B cell (primary cell): ENCODE data around the gene CFHR3. TPM values are rescaled to one million over a fixed set of nuclear protein-coding genes. Genes with fewer than 3 reads are reported as not detected.
"Not testable (repeated sequence)": the region's sequence is repeated elsewhere in the genome, so short reads cannot be mapped to it uniquely, and the experiment has no call there.

Experiments used
- ATAC-seq: fragments of 200-7000 bp; cut with Tn5 transposase; one replicate; pipeline ENCODE4 v1.10.0; 2021; ENCODE audit warnings: low read depth, mild to moderate bottlenecking, moderate number of reproducible peaks, moderate library complexity
- CTCF ChIA-PET: fragments of 350-600 bp; sonication (Branson Sonifier 250); formaldehyde crosslinking; loops from one replicate; lab custom pipeline; 2021; ENCODE audit warnings: antibody characterized with exemption, inconsistent platforms; lab: Charles Lee
- POLR2A ChIA-PET: fragments of 350-600 bp; sonication (Branson Sonifier 250); formaldehyde crosslinking; loops from one replicate; lab custom pipeline; 2021; ENCODE audit warnings: antibody characterized with exemption; lab: Charles Lee
- DNase-seq: peaks from one replicate; pipeline ENCODE4 v3.0.0; 2013
- H2AFZ ChIP-seq: 2 replicates; pipeline ENCODE4 v1.6.1; 2012; ENCODE audit warnings: mild to moderate bottlenecking, low read depth, low read length; ENCODE audit not compliant: insufficient read depth, poor library complexity, severe bottlenecking
- H3K27ac ChIP-seq, 2 donors: 1 replicate in 1 of 2; 2 replicates in 1 of 2; pipeline ENCODE4 v1.5.1; 2012 to 2013; ENCODE audit warnings: low read length in 2 of 2, mild to moderate bottlenecking in 2 of 2, moderate library complexity in 1 of 2
- H3K27me3 ChIP-seq, 4 experiments: fragments of 200-600 bp in 1 of 4; sonication (generic) in 1 of 4; replicated peaks in 1 of 4; 1 replicate in 2 of 4; 2 replicates in 2 of 4; pipeline versions ENCODE4 v1.6.1 to v1.7.0; 2013 to 2016; ENCODE audit warnings: low read length in 3 of 4, mild to moderate bottlenecking in 2 of 4, mixed read lengths in 1 of 4, moderate library complexity in 1 of 4; ENCODE audit not compliant: insufficient read depth in 4 of 4, control insufficient read depth in 3 of 4; ENCODE audit errors: control extremely low read depth in 1 of 4
- H3K36me3 ChIP-seq, 2 experiments: replicated peaks in 1 of 2; 1 replicate in 1 of 2; 2 replicates in 1 of 2; pipeline versions ENCODE4 v1.6.1 to v1.7.1; 2013; ENCODE audit warnings: low read length in 1 of 2; ENCODE audit not compliant: insufficient read depth in 2 of 2, control insufficient read depth in 1 of 2; ENCODE audit errors: control extremely low read depth in 1 of 2, extremely low read depth in 1 of 2
- H3K4me1 ChIP-seq, 2 donors: fragments of 200-600 bp in 1 of 2; sonication (generic) in 1 of 2; 1 replicate in 1 of 2; 2 replicates in 1 of 2; pipeline versions ENCODE4 v1.5.1 to v1.6.1; 2013 to 2017; ENCODE audit warnings: low read length in 2 of 2; ENCODE audit not compliant: control insufficient read depth in 2 of 2, insufficient read depth in 2 of 2
- H3K4me2 ChIP-seq: replicated peaks from 2 replicates; pipeline ENCODE3; 2012; ENCODE audit warnings: mild to moderate bottlenecking, low read depth, low read length; ENCODE audit not compliant: poor library complexity, severe bottlenecking
- H3K4me3 ChIP-seq, 5 experiments: fragments of 200-600 bp in 1 of 5; sonication (generic) in 1 of 5; 1 replicate in 3 of 5; 2 replicates in 2 of 5; pipeline versions ENCODE4 v1.5.1 to v1.7.0; 2011 to 2016; ENCODE audit warnings: low read length in 4 of 5, mild to moderate bottlenecking in 4 of 5, low read depth in 2 of 5, control low read depth in 1 of 5, moderate library complexity in 1 of 5; ENCODE audit not compliant: insufficient read depth in 1 of 5; ENCODE audit errors: control extremely low read depth in 1 of 5, extremely low read depth in 1 of 5
- H3K79me2 ChIP-seq: fragments of 200-600 bp; sonication (generic); one replicate; pipeline ENCODE4 v1.6.0; 2016; ENCODE audit warnings: low read length; ENCODE audit not compliant: control insufficient read depth, insufficient read depth
- H3K9ac ChIP-seq: fragments of 200-600 bp; sonication (generic); 2 replicates; pipeline ENCODE4 v1.6.1; 2017; ENCODE audit warnings: mild to moderate bottlenecking, low read length, moderate library complexity
- H3K9me3 ChIP-seq, 3 donors: one replicate each; pipeline versions ENCODE4 v1.6.1 to v1.7.1; 2013; ENCODE audit warnings: low read length in 2 of 3; ENCODE audit not compliant: control insufficient read depth in 2 of 3, insufficient read depth in 1 of 3; ENCODE audit errors: control extremely low read depth in 1 of 3
- H4K20me1 ChIP-seq: 2 replicates; pipeline ENCODE4 v1.6.0; 2012; ENCODE audit warnings: mild to moderate bottlenecking, low read length; ENCODE audit not compliant: insufficient read depth, control insufficient read depth, poor library complexity, severe bottlenecking
- H3K27ac Mint-ChIP-seq: one replicate; pipeline ENCODE4 v1.8.0; 2021; ENCODE audit warnings: mixed read lengths
- H3K27me3 Mint-ChIP-seq: one replicate; pipeline ENCODE4 v1.8.0; 2021; ENCODE audit warnings: mixed read lengths
- H3K4me1 Mint-ChIP-seq: one replicate; pipeline ENCODE4 v1.8.0; 2021; ENCODE audit warnings: mixed read lengths
- H3K4me3 Mint-ChIP-seq: one replicate; pipeline ENCODE4 v1.8.0; 2021; ENCODE audit warnings: mixed read lengths
- H3K9me3 Mint-ChIP-seq: one replicate; pipeline ENCODE4 v1.8.0; 2022; ENCODE audit warnings: mixed read lengths; ENCODE audit not compliant: insufficient read depth
- CTCF ChIP-seq: fragments of 200-600 bp; IDR thresholded peaks from one replicate; pipeline ENCODE4 v1.8.0; 2022; ENCODE audit warnings: antibody characterized with exemption, mild to moderate bottlenecking
- EZH2 ChIP-seq: IDR thresholded peaks from 2 replicates; pipeline ENCODE4 v1.6.1; 2012; ENCODE audit warnings: borderline replicate concordance, low read depth, mild to moderate bottlenecking, moderate library complexity, low read length; ENCODE audit not compliant: insufficient read depth, poor library complexity, severe bottlenecking
- WGBS: methylation state at CpG from one replicate; pipeline ENCODE4 v1.1.5; 2013; ENCODE audit warnings: missing lambda C conversion rate; ENCODE audit not compliant: insufficient coverage; 5-methylcytosine and 5-hydroxymethylcytosine counted together
- intact Hi-C: fragments of 100-400 bp; cut with micrococcal nuclease; formaldehyde crosslinking; loops from one replicate; pipeline ENCODE4 v1.10.0; 2022
- polyA plus RNA-seq: library from polyadenylated mRNA; depleted of rRNA; stranded (reverse); fragments of >200 nt; gene quantifications from 2 replicates; pipeline ENCODE4 v1.2.3, GENCODE V29; 2012
- total RNA-seq, 2 donors: library from RNA; stranded (reverse); fragments of 120-200 nt in 1 of 2; gene quantifications; 1 replicate in 1 of 2; 2 replicates in 1 of 2; pipeline versions ENCODE4 v1.2.3 to v1.2.4, GENCODE V29; 2013 to 2022

Gene CFHR3
- total and polyA plus RNA-seq, 2 donors (not counting 1 experiment from before 2014, with no cell fraction given): not detected

DNA sequence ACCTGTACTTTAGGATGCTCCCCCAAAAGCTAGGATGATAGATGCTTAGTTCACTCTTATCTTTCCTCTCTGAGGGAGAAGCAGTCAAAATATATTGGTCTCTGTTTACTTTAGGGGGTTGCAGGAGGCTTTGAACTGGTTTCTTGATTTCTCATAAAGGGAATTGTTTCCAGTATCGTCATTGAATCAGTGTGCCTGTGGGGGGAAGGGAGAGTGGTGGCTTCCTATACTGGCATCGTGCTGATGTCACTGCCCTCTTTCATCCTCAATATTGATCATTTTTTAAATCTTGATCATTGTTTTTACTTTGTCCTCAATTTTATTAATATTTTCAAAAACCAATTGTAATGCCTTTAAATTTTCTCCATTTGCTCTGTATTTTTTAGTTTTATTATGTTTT, 40.2 kb upstream of the CFHR3 start:
- WGBS: no CpG with 5 or more reads among the region's 2 CpGs
- Histone ChIP-seq H3K9ac (no peak overlapping the region), H2AFZ (no peak overlapping the region), H3K4me1 (no peaks in the 10 kb centered on the region), H4K20me1 (no peaks in the 10 kb centered on the region), H3K27me3 (no peaks in the 10 kb centered on the region), H3K4me2 (no peak overlapping the region), H3K27ac (no peak overlapping the region), H3K79me2 (no peaks in the 10 kb centered on the region), H3K4me3 (no peak overlapping the region), H3K9me3 (peaks cover 0 to 10% (median 8%) of the 10 kb centered on the region in 3 donors), H3K36me3 (no peaks in the 10 kb centered on the region)
- no peak for ATAC-seq
- Mint-ChIP-seq H3K27me3 (no peaks in the 10 kb centered on the region), H3K4me1 (no peaks in the 10 kb centered on the region), H3K27ac (no peak overlapping the region), H3K9me3 (peaks cover 6% of the 10 kb centered on the region), H3K4me3 (no peak overlapping the region)
- DNase-seq: no peak
- intact Hi-C loops: no loop called here
- ChIA-PET POLR2A (no interaction called here), CTCF (interaction anchor here (0.8 kb wide), 1 partner anchor 11 kb away, joined by 3 read pairs; no protein-coding TSS in a partner anchor)
- no peak for TF ChIP-seq CTCF

DNA sequence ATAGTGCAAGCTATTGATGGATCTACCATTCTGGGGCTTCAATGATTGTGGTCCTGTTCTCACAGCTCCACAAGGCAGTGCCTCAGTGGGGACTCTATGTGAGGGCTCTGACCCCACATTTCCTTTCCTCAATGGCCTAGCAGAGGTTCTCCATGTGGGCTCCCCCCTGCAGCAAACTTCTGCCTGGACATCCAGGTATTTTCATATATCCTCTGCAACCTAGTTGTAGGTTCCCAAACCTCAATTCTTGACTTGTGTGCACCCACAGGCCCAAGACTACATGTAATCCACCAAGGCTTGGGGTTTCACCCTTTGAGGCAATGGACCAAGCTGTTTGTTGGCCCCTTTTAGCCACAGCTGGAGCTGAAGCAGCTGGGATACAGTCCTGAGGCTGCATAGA, 35.9 kb upstream of the CFHR3 start:
- no peaks in the 10 kb centered on the region for H3K27me3 ChIP-seq
- TF ChIP-seq EZH2 (no peak), CTCF (no peak)
- H3K4me3 ChIP-seq: no peak overlapping the region
- no peaks in the 10 kb centered on the region for H4K20me1 ChIP-seq
- H3K4me1 ChIP-seq: no peaks in the 10 kb centered on the region
- POLR2A ChIA-PET: no interaction called here
- H3K27me3 Mint-ChIP-seq: no peaks in the 10 kb centered on the region
- H3K27ac ChIP-seq: no peak overlapping the region
- no peak overlapping the region for H3K4me2 ChIP-seq
- H3K36me3 ChIP-seq: no peaks in the 10 kb centered on the region
- no peak for DNase-seq
- peaks cover 6% of the 10 kb centered on the region for H3K9me3 Mint-ChIP-seq
- CTCF ChIA-PET: no interaction called here
- no peaks in the 10 kb centered on the region for H3K4me1 Mint-ChIP-seq
- ATAC-seq: no peak
- no peaks in the 10 kb centered on the region for H3K79me2 ChIP-seq
- H2AFZ ChIP-seq: no peak overlapping the region
- no peak overlapping the region for H3K9ac ChIP-seq
- H3K27ac Mint-ChIP-seq: no peak overlapping the region
- intact Hi-C loops: no loop called here
- no peak overlapping the region for H3K4me3 Mint-ChIP-seq
- peaks cover 0 to 12% (median 8%) of the 10 kb centered on the region in 3 donors for H3K9me3 ChIP-seq

DNA sequence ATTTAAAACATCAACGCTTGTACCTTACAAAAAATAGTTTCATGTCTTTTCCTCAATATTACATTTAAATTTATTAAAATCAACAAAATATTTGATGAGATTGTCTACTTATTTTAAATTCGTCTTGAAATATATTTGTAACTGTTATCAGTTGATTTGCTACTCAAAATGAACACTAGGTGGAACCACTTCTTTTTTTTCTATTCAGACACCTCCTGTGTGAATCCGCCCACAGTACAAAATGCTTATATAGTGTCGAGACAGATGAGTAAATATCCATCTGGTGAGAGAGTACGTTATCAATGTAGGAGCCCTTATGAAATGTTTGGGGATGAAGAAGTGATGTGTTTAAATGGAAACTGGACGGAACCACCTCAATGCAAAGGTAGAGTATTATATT, 31.4 kb upstream of the CFHR3 start:
- H3K9me3 ChIP-seq, H3K27ac Mint-ChIP-seq, H3K79me2 ChIP-seq, H3K27me3 ChIP-seq, POLR2A ChIA-PET, H2AFZ ChIP-seq, H3K4me3 Mint-ChIP-seq, H3K36me3 ChIP-seq, DNase-seq, H4K20me1 ChIP-seq, H3K27ac ChIP-seq, H3K9me3 Mint-ChIP-seq, ATAC-seq, H3K4me2 ChIP-seq, H3K4me1 ChIP-seq, H3K4me3 ChIP-seq, intact Hi-C loops, H3K27me3 Mint-ChIP-seq, CTCF ChIA-PET, H3K4me1 Mint-ChIP-seq, H3K9ac ChIP-seq: not testable (repeated sequence)
- WGBS: no CpG with 5 or more reads among the region's 6 CpGs
